ENCODE data around the gene FOXP1.

The FOXP1 gene

DNA sequence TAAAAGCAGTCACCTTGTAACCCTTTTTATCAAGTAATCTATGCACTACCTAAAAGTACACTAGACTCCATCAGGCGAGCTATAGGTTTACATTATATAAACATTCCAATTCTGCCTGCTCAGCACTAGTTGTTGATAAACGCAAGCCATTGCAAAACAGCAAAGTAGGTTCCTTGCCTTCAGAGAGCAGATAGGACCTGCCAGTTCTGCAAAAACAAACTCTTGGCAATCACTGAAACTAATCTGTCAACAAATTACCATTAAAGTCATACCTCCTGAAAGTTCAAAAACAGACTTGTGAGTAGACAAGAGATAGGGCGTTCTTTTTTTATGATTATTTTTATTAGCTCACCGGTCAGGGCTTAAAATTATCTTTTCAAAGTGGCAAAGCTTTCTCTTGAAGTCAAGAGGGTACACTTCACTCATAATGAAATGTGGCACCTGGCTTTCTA is 392.5 kb downstream of the FOXP1 start:
- DNase-seq, result no peak

- DNase-seq, result no peak
Observed at GRCh38 chr3:71189480-71189879, 394.0 kb downstream of the FOXP1 start.

GRCh38 chr3:71187715-71188114 is 395.8 kb downstream of the FOXP1 start:
- no peak for DNase-seq

DNA sequence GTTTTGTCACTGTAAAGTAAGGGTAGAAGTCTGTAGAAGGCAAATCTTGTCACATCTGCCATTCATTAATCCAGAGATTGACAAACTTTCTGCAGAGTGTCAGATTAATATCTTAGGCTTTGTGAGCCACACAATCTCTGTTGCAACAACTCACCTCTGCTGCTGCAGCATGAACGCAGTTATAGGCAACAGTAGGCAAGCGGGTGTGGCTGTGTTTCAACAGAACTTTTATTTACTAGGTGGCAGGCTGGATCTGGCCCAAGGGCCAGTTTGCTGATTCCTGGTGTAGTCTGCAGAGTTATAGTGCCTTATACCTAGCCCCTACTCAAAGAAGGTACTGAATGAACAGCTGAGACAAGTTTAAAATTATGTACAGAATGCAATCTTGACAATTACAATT is 396.7 kb downstream of the FOXP1 start:
- no peak for DNase-seq

GRCh38 chr3:71185733-71186455 is 397.6 kb downstream of the FOXP1 start:
- DNase-seq, result no peak

DNA sequence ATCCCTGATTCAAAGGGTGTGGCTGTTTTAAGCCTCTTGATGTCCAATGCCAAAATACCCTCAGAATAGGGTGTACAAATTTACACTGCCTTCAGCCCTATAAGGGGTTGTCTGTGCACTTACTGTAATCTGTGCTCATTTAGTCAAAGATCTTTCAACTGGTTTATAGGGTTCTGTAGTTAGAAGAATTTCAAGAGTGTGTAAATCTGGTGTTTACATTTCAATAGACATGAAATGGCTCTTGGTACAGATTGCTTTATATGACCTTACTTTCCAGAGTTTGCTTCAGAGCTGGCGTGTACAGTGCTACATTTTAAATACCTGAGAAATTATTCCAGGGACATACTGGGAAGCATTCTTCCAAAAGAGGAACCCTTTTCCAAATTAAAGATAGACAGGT is 399.3 kb downstream of the FOXP1 start:
- DNase-seq, result no peak

GRCh38 chr3:71183549-71183948 is 400.0 kb downstream of the FOXP1 start:
- DNase-seq, result no peak

GRCh38 chr3:71180524-71180923 is 403.0 kb downstream of the FOXP1 start:
- no peak for DNase-seq

- no peak for DNase-seq
Observed at GRCh38 chr3:71177375-71177774, 406.2 kb downstream of the FOXP1 start.

DNA sequence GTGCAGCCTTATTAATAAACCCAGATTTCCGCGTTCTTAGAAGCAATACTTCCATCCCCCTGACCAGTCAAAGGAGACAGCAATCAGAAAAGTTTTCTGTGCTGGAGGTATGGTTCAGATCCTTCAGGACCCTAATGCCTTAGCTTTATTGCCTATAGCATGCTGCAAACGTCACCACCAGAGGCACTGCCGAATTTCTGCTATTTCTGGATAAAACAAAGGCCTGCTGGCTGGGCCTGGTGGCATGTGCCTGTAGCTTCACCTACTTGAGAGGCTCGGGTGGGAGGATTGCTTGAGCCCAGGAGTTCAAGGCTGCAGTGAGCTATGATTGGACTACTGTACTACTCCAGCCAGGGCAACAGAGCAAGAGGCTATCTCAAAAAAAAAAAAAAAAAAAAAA is 407.2 kb downstream of the FOXP1 start:
- DNase-seq, result no peak

GRCh38 chr3:71175691-71176365 is 407.7 kb downstream of the FOXP1 start:
- no peak for DNase-seq

DNA sequence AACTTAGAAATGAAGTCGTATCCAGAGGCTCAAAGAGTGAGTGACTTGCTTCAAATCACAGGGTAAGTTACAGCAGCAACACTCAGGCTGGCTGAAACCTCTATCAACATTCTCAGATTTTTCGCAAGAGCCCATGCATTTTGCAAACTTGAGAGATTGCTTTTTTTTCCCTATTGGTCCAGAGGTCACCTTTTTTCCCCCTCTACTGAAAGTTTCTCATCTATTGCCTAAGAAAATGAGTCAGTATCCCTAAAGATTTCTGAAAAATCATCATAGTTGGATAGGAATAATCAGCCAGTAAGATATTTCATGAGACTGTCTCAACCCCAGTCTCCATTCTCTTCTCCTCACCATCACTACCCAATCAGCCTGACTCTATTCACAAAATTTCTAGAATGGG is 410.6 kb downstream of the FOXP1 start:
- DNase-seq, result no peak

- no peak for DNase-seq
Observed at GRCh38 chr3:71172189-71172588, 411.3 kb downstream of the FOXP1 start.

- no peak for DNase-seq
Observed at GRCh38 chr3:71171247-71171646, 412.3 kb downstream of the FOXP1 start.

GRCh38 chr3:71168880-71169411 is 414.6 kb downstream of the FOXP1 start:
- DNase-seq, result no peak

GRCh38 chr3:71168121-71168721 is 415.3 kb downstream of the FOXP1 start:
- no peak for DNase-seq

GRCh38 chr3:71166339-71167240 is 416.9 kb downstream of the FOXP1 start:
- no peak for DNase-seq

- DNase-seq, result no peak
Observed at GRCh38 chr3:71164881-71165280, 418.6 kb downstream of the FOXP1 start.

- no peak for DNase-seq
Observed at GRCh38 chr3:71163198-71163918, 420.2 kb downstream of the FOXP1 start.

DNA sequence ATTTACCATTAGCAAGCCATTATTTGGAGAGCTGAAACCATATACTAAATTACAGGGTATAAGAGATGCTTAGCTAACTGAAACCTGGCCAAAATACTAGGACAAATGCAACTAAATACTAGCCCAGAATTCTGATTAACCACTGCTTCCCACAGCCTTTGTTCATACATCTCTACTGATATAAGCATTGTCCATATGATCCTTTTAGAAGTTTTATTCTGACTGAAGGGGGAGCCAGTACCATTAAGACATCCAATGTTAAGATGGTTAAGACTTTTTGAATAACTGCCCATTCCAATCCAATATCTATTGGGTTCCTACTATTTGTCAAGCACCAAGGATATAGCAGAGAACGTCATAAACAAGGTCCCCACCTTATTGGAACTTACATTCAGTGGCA is 421.3 kb downstream of the FOXP1 start:
- no peak for DNase-seq

DNA sequence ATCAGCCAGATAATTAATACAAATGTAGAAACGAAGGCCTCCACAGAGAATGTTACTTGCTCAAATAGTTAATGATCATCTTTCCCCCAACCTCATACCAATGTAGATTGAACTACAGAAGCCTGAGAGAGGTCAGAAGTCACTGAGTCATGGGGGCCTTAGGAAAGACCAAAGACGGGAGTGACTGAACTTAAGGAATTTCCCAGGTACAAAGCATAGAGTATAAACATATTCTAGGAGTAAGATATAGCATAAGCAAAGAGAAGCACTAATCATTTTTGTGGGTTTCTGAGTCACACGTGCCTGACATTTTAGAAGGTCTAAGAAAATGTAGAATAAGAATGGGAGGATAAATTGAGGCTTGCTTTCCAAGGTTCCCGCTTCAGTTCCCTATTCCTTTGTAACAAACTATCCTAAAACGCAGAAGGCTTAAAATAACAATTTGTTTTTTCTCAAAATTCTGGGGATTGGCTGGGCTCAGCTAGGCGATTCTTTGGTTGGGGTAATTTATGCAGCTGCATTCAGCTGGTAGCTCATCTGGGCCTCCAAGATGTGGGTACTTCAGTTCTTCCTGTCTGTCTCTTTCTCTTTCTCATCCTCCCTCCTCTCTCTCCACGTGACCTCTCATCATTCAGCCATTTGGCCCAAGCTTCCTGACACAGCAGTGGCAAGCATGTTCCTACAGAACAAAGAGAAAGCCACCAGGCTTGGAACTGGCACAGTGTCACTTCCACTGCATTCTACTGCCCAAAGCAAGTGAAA is 422.6 kb downstream of the FOXP1 start:
- DNase-seq, result no peak
